Mesenchymal stem cell (in vitro differentiated cells and primary cell): ENCODE results near the gene PCYT2.

Experiments
- DNase-seq: peaks from one replicate; pipeline ENCODE4 v3.0.0-alpha.2; 2013
- H2AFZ ChIP-seq: one replicate; pipeline ENCODE4 v1.6.1; 2013; ENCODE audit warnings: low read depth, mild to moderate bottlenecking, control low read depth, inconsistent platforms, low read length, moderate library complexity
- H2AK5ac ChIP-seq: 2 replicates; pipeline ENCODE4 v1.6.1; 2013; ENCODE audit warnings: low read length, moderate library complexity, mild to moderate bottlenecking, inconsistent platforms; ENCODE audit not compliant: severe bottlenecking
- H2BK120ac ChIP-seq: one replicate; pipeline ENCODE4 v1.6.1; 2013; ENCODE audit warnings: low read depth, mild to moderate bottlenecking, inconsistent platforms, low read length, moderate library complexity
- H2BK12ac ChIP-seq, 2 experiments: one replicate each; pipeline ENCODE4 v1.6.1; 2013; ENCODE audit warnings: inconsistent platforms in 2 of 2, low read length in 2 of 2, mild to moderate bottlenecking in 2 of 2, moderate library complexity in 2 of 2, control low read depth in 1 of 2
- H2BK15ac ChIP-seq: one replicate; pipeline ENCODE4 v1.6.1; 2013; ENCODE audit warnings: mild to moderate bottlenecking, low read depth, inconsistent platforms; ENCODE audit not compliant: poor library complexity, severe bottlenecking
- H2BK5ac ChIP-seq: 2 replicates; pipeline ENCODE4 v1.6.1; 2013; ENCODE audit warnings: low read depth, mild to moderate bottlenecking, low read length, control low read depth, inconsistent platforms; ENCODE audit not compliant: poor library complexity, severe bottlenecking
- H3K14ac ChIP-seq, 2 experiments: one replicate each; pipeline ENCODE4 v1.6.1; 2013; ENCODE audit warnings: inconsistent platforms in 2 of 2, low read length in 2 of 2, control low read depth in 1 of 2, mild to moderate bottlenecking in 1 of 2, moderate library complexity in 1 of 2
- H3K18ac ChIP-seq, 2 experiments: one replicate each; pipeline ENCODE4 v1.6.1; 2013; ENCODE audit warnings: inconsistent platforms in 2 of 2, low read length in 2 of 2, control low read depth in 1 of 2, low read depth in 1 of 2, mild to moderate bottlenecking in 1 of 2
- H3K23ac ChIP-seq, 2 experiments: one replicate each; pipeline ENCODE4 v1.6.1; 2013; ENCODE audit warnings: inconsistent platforms in 2 of 2, low read length in 2 of 2, mild to moderate bottlenecking in 2 of 2, moderate library complexity in 2 of 2, control low read depth in 1 of 2
- H3K27ac ChIP-seq: 2 replicates; pipeline ENCODE4 v1.5.1; 2013; ENCODE audit warnings: mild to moderate bottlenecking, moderate library complexity, low read length, control low read depth, inconsistent platforms; ENCODE audit not compliant: poor library complexity, severe bottlenecking
- H3K27me3 ChIP-seq, 2 experiments: 2 replicates each; pipeline versions ENCODE4 v1.6.1 to v1.7.0; 2013; ENCODE audit warnings: low read length in 2 of 2, mild to moderate bottlenecking in 2 of 2, moderate library complexity in 2 of 2, control low read depth in 1 of 2, inconsistent platforms in 1 of 2; ENCODE audit not compliant: control insufficient read depth in 1 of 2, insufficient read depth in 1 of 2
- H3K36me3 ChIP-seq, 2 experiments: 2 replicates each; pipeline versions ENCODE4 v1.6.1 to v1.7.0; 2013; ENCODE audit warnings: low read length in 2 of 2, control low read depth in 1 of 2, inconsistent platforms in 1 of 2, low read depth in 1 of 2, mild to moderate bottlenecking in 1 of 2; ENCODE audit not compliant: insufficient read depth in 2 of 2, control insufficient read depth in 1 of 2
- H3K4ac ChIP-seq, 2 experiments: one replicate each; pipeline ENCODE4 v1.6.1; 2013; ENCODE audit warnings: inconsistent platforms in 2 of 2, low read length in 2 of 2, mild to moderate bottlenecking in 2 of 2, moderate library complexity in 2 of 2, control low read depth in 1 of 2, low read depth in 1 of 2
- H3K4me1 ChIP-seq: 2 replicates; pipeline ENCODE4 v1.6.1; 2013; ENCODE audit warnings: low read depth, low read length, control low read depth; ENCODE audit not compliant: control insufficient read depth, insufficient read depth
- H3K4me2 ChIP-seq: 2 replicates; pipeline ENCODE4 v1.6.1; 2013; ENCODE audit warnings: low read length, mild to moderate bottlenecking, inconsistent platforms; ENCODE audit not compliant: poor library complexity, severe bottlenecking
- H3K4me3 ChIP-seq, 2 experiments: 2 replicates each; pipeline versions ENCODE4 v1.5.1 to v1.7.0; 2013; ENCODE audit warnings: low read length in 2 of 2, mild to moderate bottlenecking in 2 of 2, control low read depth in 1 of 2, low read depth in 1 of 2; ENCODE audit not compliant: insufficient read depth in 1 of 2
- H3K79me1 ChIP-seq: replicated peaks from 2 replicates; pipeline ENCODE4 v1.6.1; 2013; ENCODE audit warnings: mild to moderate bottlenecking, control low read depth, low read length, inconsistent platforms; ENCODE audit not compliant: poor library complexity, severe bottlenecking
- H3K9ac ChIP-seq: 2 replicates; pipeline ENCODE4 v1.7.0; 2013; ENCODE audit warnings: mild to moderate bottlenecking, low read length, moderate library complexity
- H3K9me3 ChIP-seq: 2 replicates; pipeline ENCODE4 v1.7.0; 2013; ENCODE audit warnings: mild to moderate bottlenecking, low read length; ENCODE audit not compliant: control insufficient read depth
- H4K8ac ChIP-seq: one replicate; pipeline ENCODE4 v1.6.1; 2013; ENCODE audit warnings: inconsistent platforms, mild to moderate bottlenecking, low read length, moderate library complexity
- H4K91ac ChIP-seq: one replicate; pipeline ENCODE4 v1.6.1; 2013; ENCODE audit warnings: mild to moderate bottlenecking, low read length, inconsistent platforms
- WGBS: methylation state at CpG from one replicate; pipeline ENCODE4 v1.1.7; 2013; ENCODE audit warnings: mixed read lengths; 5-methylcytosine and 5-hydroxymethylcytosine counted together

The PCYT2 gene

GRCh38 chr17:81958633-81959342 lies 47.6 kb upstream of the PCYT2 start:
- Histone ChIP-seq H3K9me3 (no peaks in the 10 kb centered on the region), H3K23ac (no peak overlapping the region), H2BK5ac (no peak overlapping the region), H3K36me3 (no peaks in the 10 kb centered on the region), H2AFZ (no peak overlapping the region), H3K27me3 (peaks cover 35 to 77% of the 10 kb centered on the region in 2 experiments), H3K4ac (no peak overlapping the region), H3K4me3 (no peak overlapping the region), H2BK15ac (no peak overlapping the region), H3K9ac (no peak overlapping the region), H2AK5ac (no peak overlapping the region), H3K14ac (no peak overlapping the region), H3K4me2 (peak overlapping the region; percentile 91), H2BK12ac (no peak overlapping the region), H3K79me1 (no peaks in the 10 kb centered on the region), H2BK120ac (no peak overlapping the region), H4K91ac (no peak overlapping the region), H3K4me1 (peaks cover 36% of the 10 kb centered on the region), H4K8ac (no peak overlapping the region), H3K18ac (no peak overlapping the region), H3K27ac (no peak overlapping the region)
- 88% methylated on average over 15 of the region's 15 CpGs for WGBS
- DNase-seq: no peak

- peaks cover 26 to 71% of the 10 kb centered on the region in 2 experiments for H3K27me3 ChIP-seq
- no peak overlapping the region for H2AFZ ChIP-seq
- peaks cover 36% of the 10 kb centered on the region for H3K4me1 ChIP-seq
- H3K4me2 ChIP-seq: no peak overlapping the region
- no peaks in the 10 kb centered on the region for H3K79me1 ChIP-seq
- H3K14ac ChIP-seq: no peak overlapping the region
- no peaks in the 10 kb centered on the region for H3K36me3 ChIP-seq
- H3K9ac ChIP-seq: no peak overlapping the region
- 84% methylated on average over 14 of the region's 19 CpGs for WGBS
- no peak overlapping the region for H2BK12ac ChIP-seq
- H3K23ac ChIP-seq: peak overlapping the region in 1 of 2 experiments; percentile 60
- no peak overlapping the region for H2BK120ac ChIP-seq
- H4K91ac ChIP-seq: no peak overlapping the region
- H3K18ac ChIP-seq: no peak overlapping the region
- no peak overlapping the region for H4K8ac ChIP-seq
- no peak overlapping the region for H2BK15ac ChIP-seq
- no peak overlapping the region for H3K4me3 ChIP-seq
- H2AK5ac ChIP-seq: no peak overlapping the region
- H3K9me3 ChIP-seq: no peaks in the 10 kb centered on the region
- no peak for DNase-seq
- no peak overlapping the region for H2BK5ac ChIP-seq
- H3K4ac ChIP-seq: no peak overlapping the region
- H3K27ac ChIP-seq: no peak overlapping the region
These were observed 46.7 kb upstream of the PCYT2 start for GRCh38 chr17:81957691-81958432.

- peaks cover 17 to 65% of the 10 kb centered on the region in 2 experiments for H3K27me3 ChIP-seq
- no peaks in the 10 kb centered on the region for H3K9me3 ChIP-seq
- H3K9ac ChIP-seq: no peak overlapping the region
- peak overlapping the region in 1 of 2 experiments; percentile 29 for H3K4me3 ChIP-seq
- no peak overlapping the region for H4K8ac ChIP-seq
- no peak overlapping the region for H4K91ac ChIP-seq
- peaks cover 37% of the 10 kb centered on the region for H3K4me1 ChIP-seq
- DNase-seq: no peak
- no peak overlapping the region for H2AFZ ChIP-seq
- no peak overlapping the region for H2AK5ac ChIP-seq
- 80% methylated on average over 45 of the region's 45 CpGs for WGBS
- H2BK120ac ChIP-seq: no peak overlapping the region
- H3K79me1 ChIP-seq: no peaks in the 10 kb centered on the region
- no peak overlapping the region for H3K23ac ChIP-seq
- H3K27ac ChIP-seq: no peak overlapping the region
- H3K14ac ChIP-seq: peak overlapping the region in 1 of 2 experiments; percentile 57
- peak overlapping the region in 1 of 2 experiments; percentile 11 for H2BK12ac ChIP-seq
- H3K36me3 ChIP-seq: no peaks in the 10 kb centered on the region
- H3K4ac ChIP-seq: no peak overlapping the region
- H2BK5ac ChIP-seq: no peak overlapping the region
- no peak overlapping the region for H2BK15ac ChIP-seq
- no peak overlapping the region for H3K4me2 ChIP-seq
- H3K18ac ChIP-seq: peak overlapping the region in 1 of 2 experiments; percentile 11
These were observed 45.7 kb upstream of the PCYT2 start for GRCh38 chr17:81956607-81957589.
